Naive thymus-derived CD4-positive, alpha-beta T cell (primary cell): ENCODE measurements around the gene PML. TPM values are rescaled to one million over a fixed set of nuclear protein-coding genes. Genes with fewer than 3 reads are reported as not detected.
A peak's percentile ranks its signal among the peaks of the same experiment; 100 is the strongest.

Experiments
- ATAC-seq: fragments of 150-1000 bp; cut with Tn5 transposase; 2 replicates; pipeline ENCODE4 v1.10.0; 2021; ENCODE audit warnings: mild to moderate bottlenecking, moderate library complexity
- CTCF ChIA-PET: fragments of 350-600 bp; sonication (Branson Sonifier 250); formaldehyde crosslinking; loops from one replicate; lab custom pipeline; 2021; ENCODE audit warnings: antibody characterized with exemption; lab: Charles Lee
- POLR2A ChIA-PET: fragments of 350-600 bp; sonication (Branson Sonifier 250); formaldehyde crosslinking; loops from one replicate; lab custom pipeline; 2021; ENCODE audit warnings: antibody characterized with exemption, inconsistent platforms; lab: Charles Lee
- DNase-seq, 9 donors: peaks; one replicate each; pipeline versions ENCODE4 v3.0.0 to v3.0.0-alpha.2; 2020 to 2022; ENCODE audit warnings: mixed read lengths in 1 of 9
- H3K27ac ChIP-seq: one replicate; pipeline ENCODE4 v1.7.0; 2013; ENCODE audit warnings: mild to moderate bottlenecking, low read depth, low read length, moderate library complexity
- H3K27me3 ChIP-seq, 2 donors: one replicate each; pipeline ENCODE4 v1.7.0; 2013; ENCODE audit warnings: low read length in 2 of 2, mild to moderate bottlenecking in 2 of 2, moderate library complexity in 2 of 2; ENCODE audit not compliant: control insufficient read depth in 2 of 2, insufficient read depth in 2 of 2
- H3K36me3 ChIP-seq, 3 experiments: 1 replicate in 2 of 3; 2 replicates in 1 of 3; pipeline ENCODE4 v1.7.0; 2013; ENCODE audit warnings: low read length in 3 of 3, mild to moderate bottlenecking in 3 of 3, moderate library complexity in 1 of 3; ENCODE audit not compliant: insufficient read depth in 3 of 3, control insufficient read depth in 2 of 3
- H3K4me1 ChIP-seq, 2 donors: one replicate each; pipeline ENCODE4 v1.7.0; 2013; ENCODE audit warnings: low read length in 2 of 2, mild to moderate bottlenecking in 2 of 2, moderate library complexity in 1 of 2; ENCODE audit not compliant: control insufficient read depth in 2 of 2, insufficient read depth in 2 of 2
- H3K4me3 ChIP-seq: 2 replicates; pipeline ENCODE4 v1.7.0; 2013; ENCODE audit warnings: mild to moderate bottlenecking, low read length
- H3K9me3 ChIP-seq, 3 experiments: 1 replicate in 2 of 3; 2 replicates in 1 of 3; pipeline ENCODE4 v1.7.0; 2013; ENCODE audit warnings: low read length in 3 of 3; ENCODE audit not compliant: control insufficient read depth in 2 of 3
- H3K27ac Mint-ChIP-seq, 9 donors: one replicate each; pipeline ENCODE4 v1.8.0; 2020 to 2022; ENCODE audit warnings: mixed read lengths in 9 of 9, mild to moderate bottlenecking in 8 of 9, moderate library complexity in 5 of 9, inconsistent platforms in 2 of 9
- H3K27me3 Mint-ChIP-seq, 5 donors: one replicate each; pipeline ENCODE4 v1.8.0; 2021 to 2022; ENCODE audit warnings: mixed read lengths in 5 of 5, mild to moderate bottlenecking in 1 of 5
- H3K36me3 Mint-ChIP-seq, 5 donors: one replicate each; pipeline ENCODE4 v1.8.0; 2020 to 2022; ENCODE audit warnings: mixed read lengths in 5 of 5, mild to moderate bottlenecking in 3 of 5, inconsistent platforms in 1 of 5
- H3K4me1 Mint-ChIP-seq, 7 donors: one replicate each; pipeline ENCODE4 v1.8.0; 2020 to 2022; ENCODE audit warnings: mixed read lengths in 7 of 7, mild to moderate bottlenecking in 3 of 7, inconsistent platforms in 1 of 7
- H3K4me3 Mint-ChIP-seq, 10 donors: one replicate each; pipeline ENCODE4 v1.8.0; 2020 to 2022; ENCODE audit warnings: mild to moderate bottlenecking in 10 of 10, mixed read lengths in 10 of 10, moderate library complexity in 6 of 10, inconsistent platforms in 2 of 10
- H3K9me3 Mint-ChIP-seq, 11 donors: one replicate each; pipeline ENCODE4 v1.8.0; 2020 to 2022; ENCODE audit warnings: mixed read lengths in 11 of 11, mild to moderate bottlenecking in 4 of 11, inconsistent platforms in 1 of 11, moderate library complexity in 1 of 11
- intact Hi-C, 2 donors: fragments of 100-400 bp; cut with micrococcal nuclease; formaldehyde crosslinking; loops; one replicate each; pipeline ENCODE4 v1.15.1; 2023
- polyA plus RNA-seq, 2 donors: library from polyadenylated mRNA; unstranded; fragments of 300-500 nt; fragmentation: Illumina TruSeq; gene quantifications; one replicate each; pipeline ENCODE4 v1.2.3, GENCODE V29; 2021
- total RNA-seq, 6 experiments: library from RNA in 5 of 6; stranded (reverse) in 5 of 6; gene quantifications; 1 replicate in 5 of 6; 2 replicates in 1 of 6; pipeline ENCODE4 v1.2.3 and lab custom pipeline; 2021 to 2026

PML gene
- total and polyA plus RNA-seq, 7 experiments from 2014 or later, result 18.1 to 113 (median 51.7) TPM

DNA sequence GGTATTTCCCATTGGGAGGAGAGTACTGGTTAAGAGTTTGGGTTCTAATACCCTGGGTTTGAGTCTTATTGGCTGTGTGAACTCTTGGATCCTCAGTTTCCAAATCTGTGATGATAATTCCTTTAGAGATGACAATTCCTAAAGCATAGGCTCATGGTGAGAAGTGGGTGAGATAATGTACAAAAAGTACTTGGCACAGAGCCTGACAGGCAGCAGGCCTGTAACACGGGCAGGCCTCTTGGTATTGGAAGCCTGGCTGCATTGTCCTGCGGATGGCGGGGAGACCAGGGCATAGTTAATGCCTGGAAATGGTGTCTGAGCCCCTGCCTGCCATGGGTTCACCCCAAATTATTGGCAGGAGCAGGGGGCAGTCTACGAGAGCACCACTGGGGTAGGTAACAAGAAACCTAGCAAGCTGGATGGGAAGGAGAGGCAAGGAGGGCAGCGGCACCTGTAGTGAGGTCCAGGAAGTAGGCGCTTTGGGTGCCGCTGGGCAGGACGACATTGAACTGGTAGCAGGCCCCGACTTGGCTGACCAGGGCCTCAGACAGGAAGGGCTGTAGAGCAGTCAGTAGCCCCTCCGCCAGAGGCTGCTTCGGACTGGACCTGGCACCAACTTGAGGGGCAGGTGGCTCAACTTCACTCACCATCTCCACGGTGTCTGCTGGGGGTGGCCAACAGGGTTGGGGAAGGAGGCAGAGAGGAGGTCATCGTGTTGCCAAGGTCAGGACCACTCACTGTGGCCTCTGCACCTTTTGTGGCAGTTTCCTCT lies 10.1 kb upstream of the PML start:
- Histone ChIP-seq H3K9me3 (no peaks in the 10 kb centered on the region), H3K27ac (no peak overlapping the region), H3K4me3 (no peak overlapping the region), H3K36me3 (peaks cover 0 to 47% (median 3%) of the 10 kb centered on the region in 3 experiments), H3K27me3 (no peaks in the 10 kb centered on the region), H3K4me1 (peaks cover 0 to 20% of the 10 kb centered on the region in 2 donors)
- no peak for ATAC-seq
- POLR2A ChIA-PET, result no interaction called here
- CTCF ChIA-PET, result interaction anchor here (1.3 to 3.6 kb wide), 3 partner anchors 10 to 11 kb away, joined by 4 to 15 read pairs (median 7); no protein-coding TSS in a partner anchor
- peak overlapping the region in 4 of 9 donors; percentile 52 to 80 (median 68) for H3K27ac Mint-ChIP-seq
- DNase-seq, result no peak
- peaks cover 4 to 27% (median 11%) of the 10 kb centered on the region in 5 donors for H3K36me3 Mint-ChIP-seq
- no peaks in the 10 kb centered on the region for H3K9me3 Mint-ChIP-seq
- peaks cover 0 to 72% (median 36%) of the 10 kb centered on the region in 7 donors for H3K4me1 Mint-ChIP-seq
- no peaks in the 10 kb centered on the region for H3K27me3 Mint-ChIP-seq
- intact Hi-C loops, result no loop called here
- H3K4me3 Mint-ChIP-seq, result peak overlapping the region in 1 of 10 donors; percentile 17

DNA sequence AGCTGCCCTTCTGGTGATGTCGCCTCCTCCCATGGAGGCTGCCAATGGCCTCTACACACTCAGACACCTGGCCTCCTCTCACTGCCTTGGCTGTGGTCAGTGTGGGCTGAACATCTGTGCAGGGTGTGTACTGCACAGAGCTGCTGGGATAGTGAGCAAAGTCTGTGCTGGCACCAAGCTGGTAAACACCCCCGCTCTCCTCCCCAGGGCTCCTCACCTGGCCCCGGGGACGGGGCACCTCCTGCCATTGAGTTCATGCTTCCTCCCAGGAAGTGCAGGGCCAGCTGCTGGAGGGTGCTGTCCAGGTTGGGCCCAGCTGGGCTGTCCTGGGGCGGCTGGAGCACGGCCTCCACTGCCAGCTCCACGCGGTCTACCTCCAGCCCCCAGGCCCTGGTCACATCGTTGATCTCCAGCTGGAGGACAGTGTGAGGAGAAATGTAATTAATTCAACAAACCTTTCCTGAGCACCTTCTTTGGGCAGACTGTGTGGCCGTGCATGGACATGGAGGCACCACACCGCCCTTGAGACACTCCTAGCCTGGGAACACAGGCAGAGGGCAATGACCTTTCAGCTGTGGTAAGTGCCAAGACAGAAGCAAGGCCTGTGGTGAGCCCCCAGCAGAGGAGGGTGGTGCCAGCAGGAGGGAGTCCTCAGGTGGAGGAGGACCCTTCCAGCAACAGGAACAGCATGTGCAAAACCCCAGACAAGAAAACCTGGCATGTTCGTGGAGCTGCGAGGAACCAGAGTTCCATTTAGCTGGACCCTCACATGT lies 9.2 kb upstream of the PML start:
- Mint-ChIP-seq H3K27ac (peak overlapping the region in 3 of 9 donors; percentile 8 to 80 (median 80)), H3K4me3 (peak overlapping the region in 1 of 10 donors; percentile 20), H3K27me3 (no peaks in the 10 kb centered on the region), H3K4me1 (peaks cover 0 to 78% (median 36%) of the 10 kb centered on the region in 7 donors), H3K9me3 (no peaks in the 10 kb centered on the region), H3K36me3 (peaks cover 4 to 27% (median 11%) of the 10 kb centered on the region in 5 donors)
- intact Hi-C loops, result no loop called here
- Histone ChIP-seq H3K27me3 (no peaks in the 10 kb centered on the region), H3K36me3 (peaks cover 0 to 47% (median 3%) of the 10 kb centered on the region in 3 experiments), H3K4me3 (no peak overlapping the region), H3K4me1 (peaks cover 0 to 20% of the 10 kb centered on the region in 2 donors), H3K27ac (no peak overlapping the region), H3K9me3 (no peaks in the 10 kb centered on the region)
- ChIA-PET CTCF (interaction anchor here (0.6 to 3.6 kb wide), 2 partner anchors 12 to 14 kb away, joined by 3 to 15 read pairs; no protein-coding TSS in a partner anchor), POLR2A (interaction anchor here (1.3 kb wide), 1 partner anchor 10 kb away, joined by 5 read pairs; no protein-coding TSS in a partner anchor)
- ATAC-seq (no peak), DNase-seq (no peak)

- Histone ChIP-seq H3K4me1 (peaks cover 0 to 21% of the 10 kb centered on the region in 2 donors), H3K27ac (no peak overlapping the region), H3K27me3 (no peaks in the 10 kb centered on the region), H3K9me3 (no peaks in the 10 kb centered on the region), H3K4me3 (no peak overlapping the region), H3K36me3 (peaks cover 0 to 47% (median 3%) of the 10 kb centered on the region in 3 experiments)
- ChIA-PET CTCF (interaction anchor here (0.6 to 3.6 kb wide), 3 partner anchors 13 to 21 kb away, joined by 3 to 15 read pairs (median 3); no protein-coding TSS in a partner anchor), POLR2A (interaction anchor here (1.3 kb wide), 1 partner anchor 11 kb away, joined by 5 read pairs; no protein-coding TSS in a partner anchor)
- intact Hi-C loops, result no loop called here
- DNase-seq, result no peak
- Mint-ChIP-seq H3K27ac (peak overlapping the region in 5 of 9 donors; percentile 1 to 83 (median 78)), H3K4me3 (peak overlapping the region in 1 of 10 donors; percentile 27), H3K27me3 (no peaks in the 10 kb centered on the region), H3K36me3 (peaks cover 4 to 27% (median 11%) of the 10 kb centered on the region in 5 donors), H3K9me3 (no peaks in the 10 kb centered on the region), H3K4me1 (peaks cover 0 to 76% (median 34%) of the 10 kb centered on the region in 7 donors)
- no peak for ATAC-seq
Measured at GRCh38 chr15:73986055-73986775, 8.3 kb upstream of the PML start.

DNA sequence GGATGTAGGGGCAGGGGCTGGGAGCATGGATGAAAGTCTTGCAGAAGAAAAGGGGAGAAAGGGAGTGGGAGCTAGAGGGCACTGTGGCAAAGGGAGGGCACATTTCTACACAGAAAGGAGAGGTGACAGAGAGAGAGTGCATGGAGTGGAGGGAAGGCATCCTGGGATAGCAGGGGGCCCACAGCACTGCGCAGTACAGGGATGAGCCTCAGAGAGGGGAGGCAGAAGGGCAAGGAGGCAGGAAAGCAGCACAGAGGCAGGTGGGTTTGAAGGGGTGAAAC lies 7.8 kb upstream of the PML start:
- ChIA-PET POLR2A (no interaction called here), CTCF (interaction anchor here (0.6 to 3.6 kb wide), 2 partner anchors 13 to 21 kb away, joined by 3 to 15 read pairs; no protein-coding TSS in a partner anchor)
- ATAC-seq (no peak), DNase-seq (no peak)
- Histone ChIP-seq H3K27ac (no peak overlapping the region), H3K4me1 (peaks cover 0 to 23% of the 10 kb centered on the region in 2 donors), H3K9me3 (no peaks in the 10 kb centered on the region), H3K36me3 (peaks cover 0 to 48% (median 3%) of the 10 kb centered on the region in 3 experiments), H3K4me3 (no peak overlapping the region), H3K27me3 (no peaks in the 10 kb centered on the region)
- intact Hi-C loops, result no loop called here
- Mint-ChIP-seq H3K4me3 (no peak overlapping the region), H3K9me3 (no peaks in the 10 kb centered on the region), H3K27me3 (no peaks in the 10 kb centered on the region), H3K27ac (peak overlapping the region in 2 of 9 donors; percentile 23 to 34), H3K4me1 (peaks cover 0 to 77% (median 33%) of the 10 kb centered on the region in 7 donors), H3K36me3 (peaks cover 4 to 27% (median 8%) of the 10 kb centered on the region in 5 donors)

DNA sequence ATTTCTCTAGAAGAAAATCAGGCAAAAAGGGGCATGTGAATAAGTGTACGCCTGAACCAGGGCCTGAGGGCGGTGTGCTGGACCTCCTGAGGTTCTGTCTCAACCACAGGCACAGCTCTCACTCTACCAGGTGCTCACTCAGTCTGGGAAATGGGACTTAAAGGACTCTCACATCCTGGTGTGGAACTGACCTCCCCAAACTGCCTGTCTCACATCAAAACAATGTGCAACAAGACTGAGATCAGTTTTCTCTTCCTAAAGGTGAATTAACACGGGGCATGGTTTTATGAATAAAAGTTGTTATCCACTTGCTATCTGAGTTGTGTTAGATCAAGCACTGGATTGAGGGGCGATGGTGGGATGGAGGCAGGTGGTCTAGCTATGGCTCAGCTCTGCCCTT lies 7.3 kb upstream of the PML start:
- Mint-ChIP-seq H3K36me3 (peaks cover 4 to 27% (median 8%) of the 10 kb centered on the region in 5 donors), H3K4me3 (no peak overlapping the region)

More for the DNA sequence above, 7.3 kb upstream of the PML start:
- ATAC-seq, result no peak
- H3K4me1 Mint-ChIP-seq, result peaks cover under 1 to 72% (median 29%) of the 10 kb centered on the region in 7 donors
- DNase-seq, result no peak
- no peaks in the 10 kb centered on the region for H3K27me3 Mint-ChIP-seq
- Histone ChIP-seq H3K27ac (no peak overlapping the region), H3K36me3 (peaks cover 0 to 50% (median 3%) of the 10 kb centered on the region in 3 experiments), H3K4me3 (no peak overlapping the region), H3K9me3 (no peaks in the 10 kb centered on the region), H3K27me3 (no peaks in the 10 kb centered on the region), H3K4me1 (peaks cover 0 to 18% of the 10 kb centered on the region in 2 donors)
- ChIA-PET POLR2A (no interaction called here), CTCF (interaction anchor here (3.6 kb wide), 1 partner anchor 14 kb away, joined by 15 read pairs; no protein-coding TSS in a partner anchor)
- peak overlapping the region in 1 of 9 donors; percentile 23 for H3K27ac Mint-ChIP-seq
- H3K9me3 Mint-ChIP-seq, result no peaks in the 10 kb centered on the region
- intact Hi-C loops, result no loop called here
